DMS153 treated with DMSO at 0.1 percent for 48 hours (cell line): Measurements from ENCODE around the gene TRAPPC12.

Experiments used
- DNase-seq: peaks from one replicate; lab custom pipeline; 2025; ENCODE audit not compliant: unreplicated experiment; lab: John Stamatoyannopoulos, UW

Gene TRAPPC12

GRCh38 chr2:3465844-3466481 lies 86.5 kb downstream of the TRAPPC12 start:
- no peak for DNase-seq

- no peak for DNase-seq
These were observed 87.0 kb downstream of the TRAPPC12 start for GRCh38 chr2:3466482-3466863.

- no peak for DNase-seq
These were observed 87.5 kb downstream of the TRAPPC12 start for GRCh38 chr2:3466966-3467365.

DNA sequence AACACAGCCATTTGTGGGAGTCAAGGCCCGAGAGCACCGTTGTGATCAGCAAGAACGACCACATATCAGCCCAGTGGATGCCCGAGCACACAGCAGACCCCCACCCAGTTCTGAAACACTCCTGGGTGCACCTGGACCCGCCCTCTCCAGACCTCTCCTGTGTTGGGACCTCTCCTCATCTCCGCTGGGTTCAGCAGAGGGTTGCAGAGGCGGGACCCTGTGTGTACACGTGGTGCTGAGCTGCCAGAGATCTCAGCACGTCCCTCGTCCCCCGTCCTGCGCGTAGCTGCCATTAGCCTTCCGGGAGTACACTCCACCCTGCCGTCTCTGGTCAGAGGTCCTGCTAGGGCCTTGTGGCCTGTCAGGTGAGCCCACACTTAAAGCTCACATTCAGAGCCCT lies 88.2 kb downstream of the TRAPPC12 start:
- no peak for DNase-seq

DNA sequence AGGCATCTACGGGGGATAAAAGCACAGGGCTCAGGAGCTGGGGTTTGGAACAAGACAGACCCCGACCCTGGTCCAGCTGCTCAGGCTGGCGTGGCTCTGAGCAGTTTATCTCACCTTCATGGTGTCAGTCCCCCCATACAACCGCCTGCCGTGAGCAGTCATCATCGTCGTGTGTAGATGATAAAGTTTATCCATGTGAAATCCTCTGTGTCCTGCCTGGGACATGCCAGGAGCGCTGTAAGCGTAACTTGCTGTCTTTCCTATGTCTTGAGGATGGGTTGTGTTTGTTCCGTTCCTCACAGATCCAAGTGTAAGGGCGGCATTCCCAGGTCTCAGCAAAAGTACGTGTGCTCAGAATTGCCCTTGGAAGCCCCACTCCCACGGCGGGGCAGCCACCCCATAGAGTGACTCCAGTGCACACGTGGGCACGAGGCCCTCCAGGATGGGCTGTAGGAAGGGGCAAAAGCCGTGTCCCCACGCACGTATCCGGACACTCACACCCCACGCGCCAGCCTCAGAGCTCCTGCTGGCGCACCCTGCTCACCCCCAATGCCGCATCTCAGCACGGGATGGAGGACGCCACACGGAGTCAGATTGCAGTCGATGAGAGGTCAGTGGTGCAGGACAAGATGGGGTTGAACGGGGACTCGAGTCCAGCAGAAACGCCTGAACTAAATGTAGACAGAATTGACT lies 88.9 kb downstream of the TRAPPC12 start:
- no peak for DNase-seq

DNA sequence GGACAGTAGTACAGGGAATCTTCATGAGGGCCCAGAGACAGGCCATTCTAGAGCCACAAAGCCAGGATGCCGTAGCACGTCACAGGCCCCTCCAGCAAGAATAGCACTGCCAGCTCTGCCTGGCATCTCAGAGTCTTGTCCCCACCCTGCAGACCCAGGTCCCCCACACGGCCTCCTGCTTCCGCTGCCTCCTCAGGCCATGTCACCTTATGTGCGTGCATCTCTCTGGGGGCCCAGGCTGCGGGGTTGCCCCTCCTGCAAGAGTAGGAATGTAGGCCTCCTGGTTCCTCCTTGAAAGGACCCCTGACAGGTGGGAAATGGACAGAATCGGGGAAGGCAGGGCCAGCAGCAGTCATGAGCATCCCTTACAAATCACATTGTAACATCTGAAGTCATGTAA lies 90.0 kb downstream of the TRAPPC12 start:
- DNase-seq = no peak

DNA sequence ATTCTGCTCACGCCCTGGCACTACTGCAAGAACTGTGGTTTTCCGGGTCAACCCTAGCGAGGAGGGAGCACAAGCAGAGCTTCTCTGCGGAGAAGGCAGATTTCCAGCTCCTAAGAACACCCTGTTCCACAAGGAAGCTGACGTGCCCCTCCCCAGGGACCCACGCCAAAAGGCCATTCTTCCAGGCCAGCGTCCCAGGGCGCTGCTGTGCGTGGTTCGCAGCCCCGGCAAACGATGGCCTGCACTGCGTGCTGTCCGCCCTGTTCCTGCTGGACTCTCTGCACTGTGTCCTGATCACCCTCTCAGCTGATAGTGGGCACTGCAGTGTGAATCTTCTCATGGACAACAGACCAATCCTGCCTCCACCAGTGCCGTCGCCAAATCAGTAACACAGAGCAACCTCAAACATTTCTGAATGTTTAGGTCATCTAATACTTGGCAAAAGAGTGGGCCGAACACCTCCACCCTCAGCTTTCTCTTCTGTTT lies 90.7 kb downstream of the TRAPPC12 start:
- no peak for DNase-seq

DNA sequence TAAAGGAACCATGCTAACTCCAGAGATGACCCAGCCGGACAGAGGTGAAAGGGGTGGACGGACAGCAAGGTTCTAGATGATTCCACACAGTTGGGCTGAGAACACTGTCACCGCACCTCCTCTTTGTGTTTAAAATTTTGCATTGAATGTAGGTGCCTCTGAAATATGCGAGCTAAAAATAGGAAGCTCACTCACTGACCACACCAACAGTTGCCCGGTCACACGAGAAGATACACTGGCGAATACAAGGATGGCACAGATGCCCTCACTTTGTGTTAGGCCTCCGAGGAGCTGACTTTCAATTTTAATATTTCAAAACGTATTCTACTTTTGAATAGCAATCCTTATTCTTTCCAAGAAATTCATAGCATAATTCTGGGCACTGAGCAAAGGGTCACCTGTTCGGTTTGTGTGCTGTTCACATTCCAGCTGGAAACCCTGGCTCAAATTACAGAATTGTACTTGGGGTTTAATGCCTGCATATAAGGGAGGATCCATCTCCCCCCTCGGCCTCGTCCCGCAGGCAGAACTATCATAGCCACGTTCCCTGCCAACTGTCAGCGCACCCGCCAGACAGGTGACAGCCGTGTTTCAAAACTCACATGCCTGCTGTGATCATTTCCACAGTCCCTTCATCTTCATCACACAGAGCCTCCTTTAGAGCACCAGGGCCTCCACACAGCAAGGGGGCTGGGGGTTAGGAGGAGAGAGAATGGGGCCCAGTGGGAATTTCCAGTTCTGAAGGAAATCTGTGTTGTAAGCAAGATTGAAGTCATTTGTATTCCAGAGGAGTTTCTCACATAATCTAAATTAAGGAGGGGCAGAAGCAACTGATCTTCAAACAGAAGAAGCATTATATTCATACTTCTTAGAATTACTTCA lies 91.6 kb downstream of the TRAPPC12 start:
- DNase-seq = no peak

- DNase-seq = no peak
These were observed 92.8 kb downstream of the TRAPPC12 start for GRCh38 chr2:3472296-3472695.

DNA sequence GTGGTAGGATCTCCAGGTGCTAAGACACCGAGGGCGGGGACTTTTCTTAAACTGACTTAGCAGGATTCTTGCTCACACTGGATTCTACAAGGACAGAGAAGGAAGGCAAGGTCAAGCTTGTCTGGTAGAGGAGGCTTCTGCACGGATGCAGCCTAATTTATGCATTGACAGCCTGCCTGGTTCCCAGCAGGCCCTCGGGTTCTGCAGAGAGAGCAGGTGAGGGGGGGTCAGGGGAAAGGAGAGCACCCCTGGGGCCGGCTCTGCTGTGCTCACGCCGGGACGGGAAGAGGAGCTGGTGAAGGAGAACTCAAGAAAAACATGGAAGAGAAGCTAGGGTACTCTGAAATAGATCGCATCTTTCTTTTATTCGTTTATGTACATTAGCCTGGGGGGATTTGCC lies 93.5 kb downstream of the TRAPPC12 start:
- DNase-seq = no peak

DNA sequence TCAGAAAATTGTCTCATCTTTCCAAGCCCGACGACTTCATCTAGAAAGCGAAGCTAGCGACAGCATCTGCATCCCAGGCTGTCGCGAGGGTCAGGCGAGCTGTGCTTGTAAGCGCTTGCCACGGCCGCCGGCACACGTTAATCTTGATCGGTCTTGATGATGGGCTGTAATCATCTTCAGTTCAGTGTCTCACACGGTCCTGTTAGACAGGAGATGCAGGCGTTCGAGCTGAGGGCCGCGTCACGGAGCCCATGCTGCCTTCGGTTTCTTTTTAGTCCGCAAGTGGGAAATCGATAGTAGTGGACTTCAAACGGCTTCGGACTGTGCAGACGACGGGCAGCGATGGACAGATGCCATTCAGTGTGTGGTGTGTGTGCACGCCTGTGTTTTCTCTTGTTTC lies 96.3 kb downstream of the TRAPPC12 start:
- no peak for DNase-seq

GRCh38 chr2:3476321-3476984 lies 97.0 kb downstream of the TRAPPC12 start:
- no peak for DNase-seq

DNA sequence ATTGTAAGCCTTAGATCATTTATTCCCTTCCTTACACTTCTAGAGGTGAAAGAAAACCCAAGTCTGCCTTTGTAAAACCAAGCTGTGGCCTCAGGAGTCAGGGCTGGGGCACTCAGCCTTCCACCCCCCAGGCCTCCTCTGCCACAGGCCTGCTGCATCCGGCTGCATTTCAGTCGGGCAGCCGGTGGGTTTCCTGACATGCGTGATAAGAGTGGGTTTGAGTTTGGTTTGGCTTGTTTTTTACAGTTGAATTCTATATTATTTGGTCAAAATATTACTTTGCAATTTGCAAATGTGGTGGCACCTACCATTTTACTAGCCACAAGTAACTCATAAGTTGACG lies 97.5 kb downstream of the TRAPPC12 start:
- DNase-seq = no peak

GRCh38 chr2:3478846-3479385 lies 99.4 kb downstream of the TRAPPC12 start:
- no peak for DNase-seq

DNA sequence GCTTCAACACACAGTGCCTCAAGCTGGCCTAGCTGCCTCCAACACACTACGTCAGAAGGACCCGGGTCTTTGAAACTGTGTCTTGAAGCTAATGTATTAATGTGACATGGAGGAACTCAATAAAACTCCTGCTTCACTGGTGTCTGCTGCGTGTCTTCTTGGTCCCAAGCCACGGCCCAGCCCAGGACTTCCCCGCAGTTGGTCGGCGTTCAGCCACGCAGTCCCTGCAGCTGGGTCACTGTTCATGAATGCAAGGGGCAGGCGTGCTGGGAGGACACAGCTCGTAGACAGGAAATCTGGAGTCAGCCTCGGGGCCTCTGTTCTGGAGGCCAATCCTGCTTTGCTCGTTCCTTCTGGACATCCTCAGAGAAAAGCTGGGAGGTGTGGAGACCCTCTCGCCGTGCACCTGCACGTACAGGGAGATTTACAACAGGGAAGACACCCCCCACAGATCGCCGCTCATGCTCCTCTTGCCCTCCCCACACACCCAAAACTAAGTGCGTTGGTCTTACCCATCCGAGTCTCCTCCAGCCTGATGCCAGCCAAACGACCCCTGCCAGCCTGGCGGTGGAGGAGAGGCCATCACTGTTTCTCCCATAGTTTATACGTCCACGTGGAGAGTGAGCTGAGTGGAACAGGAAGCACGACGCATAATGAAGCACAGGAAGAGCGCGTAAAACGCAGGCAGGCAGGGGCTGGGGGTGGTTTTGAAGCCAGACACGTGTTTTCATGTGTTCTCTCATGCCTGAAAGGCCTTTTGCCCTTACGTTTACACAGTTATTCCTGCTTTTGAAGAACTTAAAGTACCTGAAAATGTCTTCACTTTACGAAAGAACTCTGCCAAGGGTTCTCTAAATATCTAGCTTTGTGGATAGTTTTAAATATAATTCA lies 100.2 kb downstream of the TRAPPC12 start:
- peak; percentile 8 for DNase-seq

- peak; percentile 36 for DNase-seq
These were observed 101.0 kb downstream of the TRAPPC12 start for GRCh38 chr2:3480352-3481010.

DNA sequence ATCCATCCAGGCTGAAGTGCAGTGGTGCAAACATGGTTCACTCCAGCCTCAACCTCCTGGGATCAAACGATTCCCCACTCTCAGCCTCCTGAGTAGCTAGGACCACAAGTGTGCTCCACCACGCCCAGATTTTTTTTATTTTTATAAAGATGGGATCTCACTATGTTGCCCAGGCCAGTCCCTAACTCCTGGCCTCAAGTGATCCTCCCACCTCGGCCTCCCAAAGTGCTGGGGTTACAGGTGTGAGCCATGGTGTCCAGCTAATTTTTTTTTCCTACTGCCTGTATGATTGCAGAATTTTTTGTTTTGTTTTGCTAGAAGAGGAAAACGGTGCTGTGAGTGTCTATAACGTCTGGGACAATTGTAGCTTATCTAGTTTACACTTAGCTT lies 101.5 kb downstream of the TRAPPC12 start:
- DNase-seq = no peak

GRCh38 chr2:3481736-3482362 lies 102.4 kb downstream of the TRAPPC12 start:
- DNase-seq = no peak

- DNase-seq = no peak
These were observed 102.9 kb downstream of the TRAPPC12 start for GRCh38 chr2:3482363-3482821.
